Measurements from ENCODE around the gene TPPP2.

- TF ChIP-seq, protein P1, sequence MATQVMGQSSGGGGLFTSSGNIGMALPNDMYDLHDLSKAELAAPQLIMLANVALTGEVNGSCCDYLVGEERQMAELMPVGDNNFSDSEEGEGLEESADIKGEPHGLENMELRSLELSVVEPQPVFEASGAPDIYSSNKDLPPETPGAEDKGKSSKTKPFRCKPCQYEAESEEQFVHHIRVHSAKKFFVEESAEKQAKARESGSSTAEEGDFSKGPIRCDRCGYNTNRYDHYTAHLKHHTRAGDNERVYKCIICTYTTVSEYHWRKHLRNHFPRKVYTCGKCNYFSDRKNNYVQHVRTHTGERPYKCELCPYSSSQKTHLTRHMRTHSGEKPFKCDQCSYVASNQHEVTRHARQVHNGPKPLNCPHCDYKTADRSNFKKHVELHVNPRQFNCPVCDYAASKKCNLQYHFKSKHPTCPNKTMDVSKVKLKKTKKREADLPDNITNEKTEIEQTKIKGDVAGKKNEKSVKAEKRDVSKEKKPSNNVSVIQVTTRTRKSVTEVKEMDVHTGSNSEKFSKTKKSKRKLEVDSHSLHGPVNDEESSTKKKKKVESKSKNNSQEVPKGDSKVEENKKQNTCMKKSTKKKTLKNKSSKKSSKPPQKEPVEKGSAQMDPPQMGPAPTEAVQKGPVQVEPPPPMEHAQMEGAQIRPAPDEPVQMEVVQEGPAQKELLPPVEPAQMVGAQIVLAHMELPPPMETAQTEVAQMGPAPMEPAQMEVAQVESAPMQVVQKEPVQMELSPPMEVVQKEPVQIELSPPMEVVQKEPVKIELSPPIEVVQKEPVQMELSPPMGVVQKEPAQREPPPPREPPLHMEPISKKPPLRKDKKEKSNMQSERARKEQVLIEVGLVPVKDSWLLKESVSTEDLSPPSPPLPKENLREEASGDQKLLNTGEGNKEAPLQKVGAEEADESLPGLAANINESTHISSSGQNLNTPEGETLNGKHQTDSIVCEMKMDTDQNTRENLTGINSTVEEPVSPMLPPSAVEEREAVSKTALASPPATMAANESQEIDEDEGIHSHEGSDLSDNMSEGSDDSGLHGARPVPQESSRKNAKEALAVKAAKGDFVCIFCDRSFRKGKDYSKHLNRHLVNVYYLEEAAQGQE (IDR thresholded peaks at IDR 0.05; ENCODE audit: insufficient read depth in 1 of 2, low read depth in 2 of 2, low read length in 1 of 2), result no peak
- TF ChIP-seq CTCF (IDR thresholded peaks at IDR 0.05), result no peak
These were observed 49.1 kb upstream of the TPPP2 start for GRCh38 chr14:20980906-20981305.
